Keratinocyte (primary cell): ENCODE results near the gene TMEM150B. TPM values are rescaled to one million over a fixed set of nuclear protein-coding genes. Genes with fewer than 3 reads are reported as not detected.

ENCODE experiments used
- DNase-seq: peaks from one replicate; pipeline ENCODE4 v3.0.0-alpha.2; 2011; ENCODE audit warnings: low read depth, missing footprints, low spot score
- FAIRE-seq: peaks from 2 replicates; lab custom pipeline; 2011; peaks lifted over from hg19 to GRCh38; lab: Jason Lieb, UNC
- H2AFZ ChIP-seq: 2 replicates; pipeline ENCODE4 v1.6.0; 2012; ENCODE audit warnings: low read length, control low read depth, inconsistent platforms; ENCODE audit not compliant: control insufficient read depth
- H3K27ac ChIP-seq: 2 replicates; pipeline ENCODE4 v1.5.1; 2011; ENCODE audit warnings: low read length; ENCODE audit not compliant: control insufficient read depth, insufficient read depth
- H3K27me3 ChIP-seq: 3 replicates; pipeline ENCODE4 v1.6.0; 2011; ENCODE audit warnings: low read length; ENCODE audit not compliant: control insufficient read depth, insufficient read depth; ENCODE audit errors: extremely low read depth
- H3K36me3 ChIP-seq, 2 experiments: 2 replicates in 1 of 2; 3 replicates in 1 of 2; pipeline ENCODE4 v1.5.1; 2011; ENCODE audit warnings: low read length in 2 of 2, mild to moderate bottlenecking in 1 of 2; ENCODE audit not compliant: control insufficient read depth in 2 of 2, insufficient read depth in 2 of 2; ENCODE audit errors: extremely low read depth in 1 of 2
- H3K4me1 ChIP-seq: 3 replicates; pipeline ENCODE4 v1.5.1; 2011; ENCODE audit warnings: low read length; ENCODE audit not compliant: control insufficient read depth, insufficient read depth; ENCODE audit errors: extremely low read depth
- H3K4me2 ChIP-seq: 3 replicates; pipeline ENCODE4 v1.6.0; 2011; ENCODE audit warnings: low read depth, low read length; ENCODE audit not compliant: control insufficient read depth, insufficient read depth; ENCODE audit errors: extremely low read depth
- H3K4me3 ChIP-seq, 3 experiments: fragments of 200-600 bp in 1 of 3; sonication (generic) in 1 of 3; 2 replicates in 2 of 3; 3 replicates in 1 of 3; pipeline ENCODE4 v1.5.1; 2011 to 2016; ENCODE audit warnings: low read length in 3 of 3, mild to moderate bottlenecking in 3 of 3, control low read depth in 2 of 3, inconsistent platforms in 1 of 3, low read depth in 1 of 3, mixed read lengths in 1 of 3, mixed run types in 1 of 3, moderate library complexity in 1 of 3; ENCODE audit not compliant: control insufficient read depth in 2 of 3, insufficient read depth in 2 of 3; ENCODE audit errors: extremely low read depth in 1 of 3
- H3K79me2 ChIP-seq: 2 replicates; pipeline ENCODE4 v1.6.0; 2012; ENCODE audit warnings: low read length; ENCODE audit not compliant: control insufficient read depth, insufficient read depth
- H3K9ac ChIP-seq: 3 replicates; pipeline ENCODE4 v1.6.0; 2011; ENCODE audit warnings: low read length; ENCODE audit not compliant: control insufficient read depth, insufficient read depth; ENCODE audit errors: extremely low read depth
- H3K9me1 ChIP-seq: 3 replicates; pipeline ENCODE4 v1.6.0; 2011; ENCODE audit warnings: low read length; ENCODE audit not compliant: control insufficient read depth, insufficient read depth; ENCODE audit errors: extremely low read depth
- H3K9me3 ChIP-seq: 2 replicates; pipeline ENCODE4 v1.5.1; 2012; ENCODE audit warnings: low read depth, low read length; ENCODE audit not compliant: control insufficient read depth
- H4K20me1 ChIP-seq: 3 replicates; pipeline ENCODE4 v1.6.0; 2011; ENCODE audit warnings: low read length; ENCODE audit not compliant: control insufficient read depth, insufficient read depth; ENCODE audit errors: extremely low read depth
- EZH2 ChIP-seq: IDR thresholded peaks from one replicate; pipeline ENCODE4 v1.6.1; 2012; ENCODE audit warnings: inconsistent platforms, mild to moderate bottlenecking, low read length, moderate library complexity
- dilution Hi-C: fragments of 300-500 bp; cut with MboI; formaldehyde crosslinking; loops from one replicate; pipeline ENCODE4 v1.7.0; 2020; ENCODE audit warnings: low sequenced_read_pairs; ENCODE audit not compliant: extremely low pct_ligation_motif_present
- polyA plus RNA-seq, 5 experiments: library from polyadenylated mRNA; depleted of rRNA in 3 of 5; stranded (reverse) in 3 of 5; stranded (forward) in 1 of 5; unstranded in 1 of 5; fragments of >200 nt; gene quantifications; 1 replicate in 1 of 5; 2 replicates in 3 of 5; 3 replicates in 1 of 5; pipeline versions ENCODE4 v1.2.1 to v1.2.3, GENCODE V29; 2011 to 2012; ENCODE audit warnings: missing spikeins in 2 of 5, low read depth in 1 of 5, low replicate concordance in 1 of 5
- TF ChIP-seq, protein P1 (sequence below), 3 experiments: IDR thresholded peaks in 1 of 3; conservative IDR thresholded peaks in 1 of 3; optimal IDR thresholded peaks in 1 of 3; 2 replicates in 2 of 3; 3 replicates in 1 of 3; pipeline versions ENCODE3 to v1.5.1; 2011; ENCODE audit warnings: low read length in 3 of 3, mild to moderate bottlenecking in 3 of 3, moderate library complexity in 2 of 3, control low read depth in 1 of 3, inconsistent platforms in 1 of 3; ENCODE audit not compliant: insufficient read depth in 2 of 3; ENCODE audit errors: extremely low read depth in 1 of 3

The TMEM150B gene
- polyA plus RNA-seq, 1 donor (not counting 4 experiments of a cell fraction or from before 2014, with no cell fraction given): not detected

DNA sequence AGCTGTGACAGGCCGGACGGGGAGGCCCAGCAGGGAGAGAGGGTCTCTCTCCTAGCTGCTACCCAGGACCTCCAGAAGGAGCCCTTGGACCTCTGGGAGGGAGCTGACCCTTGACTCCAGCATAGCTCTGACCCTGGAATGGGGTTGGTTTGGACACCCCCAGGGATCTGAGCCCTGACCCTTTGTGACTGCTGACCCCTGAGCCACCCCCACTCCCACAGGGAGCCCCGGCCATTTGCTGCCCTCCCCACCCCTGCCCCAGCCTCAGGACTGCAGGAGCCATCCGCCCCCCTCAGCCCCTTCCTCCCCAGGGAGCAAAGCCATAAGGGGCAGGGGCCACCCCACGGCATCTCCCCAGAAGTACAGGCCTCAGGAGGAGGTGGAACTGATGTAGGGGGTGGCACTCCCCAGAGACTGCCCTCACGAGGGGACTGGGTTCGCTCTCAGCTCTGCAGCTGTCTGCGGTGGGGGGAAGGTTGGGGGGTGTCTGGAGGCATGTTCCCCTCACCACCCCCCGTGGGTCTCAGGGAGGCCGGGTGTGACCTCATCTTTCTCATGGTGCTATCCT is 22.4 kb upstream of the TMEM150B start:
- dilution Hi-C loops: no loop called here
- DNase-seq (no peak), FAIRE-seq (no peak)
- peaks cover 0 to 13% of the 10 kb centered on the region in 2 experiments for H3K36me3 ChIP-seq
- H3K4me3 ChIP-seq: no peak overlapping the region
- H3K9ac ChIP-seq: no peak overlapping the region
- no peak overlapping the region for H3K27ac ChIP-seq
- no peaks in the 10 kb centered on the region for H3K9me3 ChIP-seq
- H3K4me1 ChIP-seq: peaks cover 3% of the 10 kb centered on the region
- no peaks in the 10 kb centered on the region for H3K9me1 ChIP-seq
- H3K27me3 ChIP-seq: peaks cover 13% of the 10 kb centered on the region
- H3K4me2 ChIP-seq: no peak overlapping the region
- no peak overlapping the region for H2AFZ ChIP-seq
- no peak for TF ChIP-seq EZH2
- TF ChIP-seq, protein P1, sequence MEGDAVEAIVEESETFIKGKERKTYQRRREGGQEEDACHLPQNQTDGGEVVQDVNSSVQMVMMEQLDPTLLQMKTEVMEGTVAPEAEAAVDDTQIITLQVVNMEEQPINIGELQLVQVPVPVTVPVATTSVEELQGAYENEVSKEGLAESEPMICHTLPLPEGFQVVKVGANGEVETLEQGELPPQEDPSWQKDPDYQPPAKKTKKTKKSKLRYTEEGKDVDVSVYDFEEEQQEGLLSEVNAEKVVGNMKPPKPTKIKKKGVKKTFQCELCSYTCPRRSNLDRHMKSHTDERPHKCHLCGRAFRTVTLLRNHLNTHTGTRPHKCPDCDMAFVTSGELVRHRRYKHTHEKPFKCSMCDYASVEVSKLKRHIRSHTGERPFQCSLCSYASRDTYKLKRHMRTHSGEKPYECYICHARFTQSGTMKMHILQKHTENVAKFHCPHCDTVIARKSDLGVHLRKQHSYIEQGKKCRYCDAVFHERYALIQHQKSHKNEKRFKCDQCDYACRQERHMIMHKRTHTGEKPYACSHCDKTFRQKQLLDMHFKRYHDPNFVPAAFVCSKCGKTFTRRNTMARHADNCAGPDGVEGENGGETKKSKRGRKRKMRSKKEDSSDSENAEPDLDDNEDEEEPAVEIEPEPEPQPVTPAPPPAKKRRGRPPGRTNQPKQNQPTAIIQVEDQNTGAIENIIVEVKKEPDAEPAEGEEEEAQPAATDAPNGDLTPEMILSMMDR (optimal IDR thresholded peaks at IDR 0.05 in 1 of 3, IDR thresholded peaks at IDR 0.05 in 1 of 3, conservative IDR thresholded peaks at IDR 0.05 in 1 of 3; ENCODE audit: extremely low read depth in 1 of 3, insufficient read depth in 2 of 3, low read length in 3 of 3): no peak
- H3K79me2 ChIP-seq: no peaks in the 10 kb centered on the region
- no peaks in the 10 kb centered on the region for H4K20me1 ChIP-seq

DNA sequence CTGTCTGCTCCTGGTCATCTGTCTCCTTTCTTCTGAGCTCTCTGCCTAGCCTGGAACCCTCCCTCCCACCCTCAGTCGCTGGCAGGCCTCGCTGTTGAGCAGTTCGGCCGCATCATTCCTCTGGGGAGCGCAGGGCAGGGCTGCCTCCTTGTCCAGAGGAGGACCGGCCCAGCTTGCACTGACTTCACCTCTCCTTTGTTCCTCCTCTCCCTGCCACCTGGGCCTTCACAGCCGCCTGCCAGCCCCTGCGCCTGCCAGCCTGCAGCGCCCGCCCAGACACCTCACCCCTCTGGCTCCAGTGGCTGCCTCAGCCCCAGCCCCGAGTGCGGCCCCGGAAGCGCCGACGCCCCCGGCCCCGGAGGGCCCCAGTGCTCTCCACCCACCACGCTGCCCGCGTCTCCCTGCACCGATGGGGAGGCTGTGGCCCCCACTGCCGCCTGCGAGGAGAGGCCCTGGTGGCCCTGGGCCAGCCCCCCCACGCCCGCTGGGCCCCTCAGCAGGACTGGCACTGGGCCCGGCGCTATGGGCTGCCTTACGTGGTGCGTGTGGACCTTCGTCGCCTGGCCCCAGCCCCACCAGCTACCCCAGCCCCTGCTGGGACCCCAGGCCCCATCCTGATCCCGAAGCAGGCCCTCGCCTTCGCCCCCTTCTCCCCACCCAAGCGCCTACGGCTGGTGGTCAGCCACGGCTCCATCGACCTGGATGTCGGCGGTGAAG is 21.7 kb upstream of the TMEM150B start:
- Histone ChIP-seq H3K4me1 (peaks cover 3% of the 10 kb centered on the region), H3K9ac (no peak overlapping the region), H2AFZ (no peak overlapping the region), H3K9me3 (no peaks in the 10 kb centered on the region), H4K20me1 (no peaks in the 10 kb centered on the region), H3K27ac (no peak overlapping the region), H3K27me3 (peaks cover 7% of the 10 kb centered on the region), H3K9me1 (no peaks in the 10 kb centered on the region), H3K79me2 (no peaks in the 10 kb centered on the region), H3K4me2 (no peak overlapping the region), H3K4me3 (no peak overlapping the region), H3K36me3 (peaks cover 0 to 14% of the 10 kb centered on the region in 2 experiments)
- no peak for FAIRE-seq
- dilution Hi-C loops: no loop called here
- DNase-seq: no peak
- TF ChIP-seq, protein P1 (optimal IDR thresholded peaks at IDR 0.05 in 1 of 3, IDR thresholded peaks at IDR 0.05 in 1 of 3, conservative IDR thresholded peaks at IDR 0.05 in 1 of 3; ENCODE audit: extremely low read depth in 1 of 3, insufficient read depth in 2 of 3, low read length in 3 of 3): no peak
- TF ChIP-seq EZH2: no peak
